HepG2 (cell line): Measurements from ENCODE around the gene ZNF207. TPM values are rescaled to one million over a fixed set of nuclear protein-coding genes. Genes with fewer than 3 reads are reported as not detected.
A peak's percentile ranks its signal among the peaks of the same experiment; 100 is the strongest.

Source experiments
- ARID5B ChIP-seq: IDR thresholded peaks from 2 replicates; pipeline ENCODE4 v1.4.0; 2020; ENCODE audit warnings: mild to moderate bottlenecking, missing genetic modification reagents
- BCL6 ChIP-seq: IDR thresholded peaks from 2 replicates; pipeline ENCODE4 v1.6.1; 2016; ENCODE audit warnings: missing genetic modification reagents, missing compliant biosample characterization
- EED ChIP-seq: sonication (generic); formaldehyde crosslinking; IDR thresholded peaks from 2 replicates; pipeline ENCODE4 v1.5.0; 2020; ENCODE audit warnings: mild to moderate bottlenecking, missing genetic modification reagents
- FOSL2 ChIP-seq: sonication (generic); formaldehyde crosslinking; IDR thresholded peaks from 2 replicates; pipeline ENCODE4 v1.4.0; 2020; ENCODE audit warnings: missing genetic modification reagents
- JDP2 ChIP-seq: sonication (generic); formaldehyde crosslinking; IDR thresholded peaks from 2 replicates; pipeline ENCODE4 v1.8.1; 2022; ENCODE audit warnings: missing genetic modification reagents, borderline replicate concordance
- MIER3 ChIP-seq: IDR thresholded peaks from 2 replicates; pipeline ENCODE4 v1.6.1; 2016; ENCODE audit warnings: missing compliant biosample characterization, borderline replicate concordance
- MIXL1 ChIP-seq: IDR thresholded peaks from 2 replicates; pipeline ENCODE4 v1.6.1; 2016
- MXD1 ChIP-seq: sonication (generic); formaldehyde crosslinking; IDR thresholded peaks from 2 replicates; pipeline ENCODE4 v1.4.0; 2020; ENCODE audit warnings: mild to moderate bottlenecking, missing genetic modification reagents
- NBN ChIP-seq: fragments of 450-650 bp; conservative IDR thresholded peaks from 2 replicates; pipeline ENCODE4 v1.6.1; 2017
- RXRA ChIP-seq: sonication (generic); formaldehyde crosslinking; IDR thresholded peaks from 2 replicates; pipeline ENCODE4 v1.5.1; 2020; ENCODE audit warnings: missing genetic modification reagents
- SP140L ChIP-seq: sonication (generic); formaldehyde crosslinking; IDR thresholded peaks from 2 replicates; pipeline ENCODE4 v1.4.0; 2020; ENCODE audit warnings: missing genetic modification reagents, borderline replicate concordance
- SYNCRIP ChIP-seq: fragments of 200-400 bp; formaldehyde crosslinking; IDR thresholded peaks from 2 replicates; pipeline ENCODE4 v1.6.1; 2018; ENCODE audit warnings: mild to moderate bottlenecking, low read depth, low read length; ENCODE audit not compliant: insufficient read depth
- TFDP2 ChIP-seq: sonication (generic); formaldehyde crosslinking; IDR thresholded peaks from 2 replicates; pipeline ENCODE4 v1.4.0; 2020; ENCODE audit warnings: missing genetic modification reagents
- THYN1 ChIP-seq: sonication (generic); formaldehyde crosslinking; IDR thresholded peaks from 2 replicates; pipeline ENCODE4 v1.8.1; 2023; ENCODE audit warnings: low read depth, mild to moderate bottlenecking, moderate library complexity, missing genetic modification reagents, borderline replicate concordance
- YEATS2 ChIP-seq: sonication (generic); formaldehyde crosslinking; IDR thresholded peaks from 2 replicates; pipeline ENCODE4 v1.4.0; 2020; ENCODE audit warnings: missing genetic modification reagents, borderline replicate concordance
- ZNF224 ChIP-seq: sonication (generic); formaldehyde crosslinking; IDR thresholded peaks from 2 replicates; pipeline ENCODE4 v1.5.0; 2020; ENCODE audit warnings: mild to moderate bottlenecking, missing genetic modification reagents
- ZNF292 ChIP-seq: sonication (generic); formaldehyde crosslinking; IDR thresholded peaks from 2 replicates; pipeline ENCODE4 v1.8.1; 2022; ENCODE audit warnings: mild to moderate bottlenecking, low read depth, missing genetic modification reagents, borderline replicate concordance
- ZNF382 ChIP-seq: sonication (generic); formaldehyde crosslinking; IDR thresholded peaks from 2 replicates; pipeline ENCODE4 v1.5.0; 2020; ENCODE audit warnings: missing genetic modification reagents, mild to moderate bottlenecking, borderline replicate concordance
- ZNF570 ChIP-seq: sonication (generic); formaldehyde crosslinking; IDR thresholded peaks from 2 replicates; pipeline ENCODE4 v1.4.0; 2020; ENCODE audit warnings: mild to moderate bottlenecking, missing genetic modification reagents, borderline replicate concordance
- ZNF746 ChIP-seq: sonication (generic); formaldehyde crosslinking; IDR thresholded peaks from 2 replicates; pipeline ENCODE4 v1.8.0; 2022; ENCODE audit warnings: mild to moderate bottlenecking, missing genetic modification reagents
- ZNF816 ChIP-seq: sonication (generic); formaldehyde crosslinking; IDR thresholded peaks from 2 replicates; pipeline ENCODE4 v1.8.0; 2022; ENCODE audit warnings: missing genetic modification reagents, mild to moderate bottlenecking, borderline replicate concordance
- polyA plus RNA-seq, 8 experiments: library from polyadenylated mRNA; depleted of rRNA in 3 of 8; stranded (reverse) in 7 of 8; unstranded in 1 of 8; fragments of >200 nt; fragmentation: Illumina TruSeq in 4 of 8; extraction: Trizol in 4 of 8; gene quantifications; 2 replicates each; pipeline versions ENCODE4 v1.2.1 to v1.2.3, GENCODE V29; 2011 to 2016; ENCODE audit warnings: low read depth in 4 of 8, missing spikeins in 1 of 8, mixed read lengths in 1 of 8; ENCODE audit not compliant: insufficient read depth in 1 of 8
- total RNA-seq, 5 experiments: library from RNA; depleted of rRNA; stranded (reverse); fragments of >200 nt; fragmentation: Illumina TruSeq; extraction: Trizol; gene quantifications; 2 replicates each; pipeline ENCODE4 v1.2.3, GENCODE V29; 2016; ENCODE audit warnings: low read depth in 1 of 5
- TF ChIP-seq, protein P1 (sequence below): sonication (generic); formaldehyde crosslinking; IDR thresholded peaks from 2 replicates; pipeline ENCODE4; 2020; ENCODE audit warnings: missing genetic modification reagents, mild to moderate bottlenecking, borderline replicate concordance

ZNF207 gene
- total and polyA plus RNA-seq, 2 of the 13 experiments (the other 11 are each of a cell fraction or from before 2014, with no cell fraction given) = 150 to 164 TPM

- peak; percentile 75; the same call in 1 of the 2 replicates for TF ChIP-seq ZNF224 (CRISPR knock-in tag)
- TF ChIP-seq BCL6 (CRISPR knock-in tag) = peak; percentile 71
- TF ChIP-seq RXRA (CRISPR knock-in tag) = peak; percentile 85
- TF ChIP-seq YEATS2 (CRISPR knock-in tag) = peak; percentile 95
- TF ChIP-seq ARID5B = peak; percentile 83
- TF ChIP-seq ZNF292 (CRISPR knock-in tag) = peak; percentile 95
- no peak for TF ChIP-seq THYN1 (CRISPR knock-in tag)
- TF ChIP-seq MXD1 (CRISPR knock-in tag) = peak; percentile 84; the same call in 1 of the 2 replicates
- TF ChIP-seq JDP2 (CRISPR knock-in tag) = no peak
- TF ChIP-seq ZNF816 (CRISPR knock-in tag) = peak; percentile 84; the same call in 1 of the 2 replicates
- TF ChIP-seq FOSL2 (CRISPR knock-in tag) = peak; percentile 69
- peak; percentile 81; the same call in 1 of the 2 replicates for TF ChIP-seq EED (CRISPR knock-in tag)
- no peak for TF ChIP-seq NBN
- peak; percentile 66; the same call in 1 of the 2 replicates for TF ChIP-seq MIER3 (CRISPR knock-in tag)
- TF ChIP-seq ZNF746 (CRISPR knock-in tag) = peak; percentile 43; the same call in 1 of the 2 replicates
- TF ChIP-seq ZNF382 = no peak
- TF ChIP-seq SP140L = peak; percentile 88; the same call in 1 of the 2 replicates
- peak; percentile 94 for TF ChIP-seq MIXL1 (CRISPR knock-in tag)
- no peak for TF ChIP-seq SYNCRIP
- TF ChIP-seq, protein P1, sequence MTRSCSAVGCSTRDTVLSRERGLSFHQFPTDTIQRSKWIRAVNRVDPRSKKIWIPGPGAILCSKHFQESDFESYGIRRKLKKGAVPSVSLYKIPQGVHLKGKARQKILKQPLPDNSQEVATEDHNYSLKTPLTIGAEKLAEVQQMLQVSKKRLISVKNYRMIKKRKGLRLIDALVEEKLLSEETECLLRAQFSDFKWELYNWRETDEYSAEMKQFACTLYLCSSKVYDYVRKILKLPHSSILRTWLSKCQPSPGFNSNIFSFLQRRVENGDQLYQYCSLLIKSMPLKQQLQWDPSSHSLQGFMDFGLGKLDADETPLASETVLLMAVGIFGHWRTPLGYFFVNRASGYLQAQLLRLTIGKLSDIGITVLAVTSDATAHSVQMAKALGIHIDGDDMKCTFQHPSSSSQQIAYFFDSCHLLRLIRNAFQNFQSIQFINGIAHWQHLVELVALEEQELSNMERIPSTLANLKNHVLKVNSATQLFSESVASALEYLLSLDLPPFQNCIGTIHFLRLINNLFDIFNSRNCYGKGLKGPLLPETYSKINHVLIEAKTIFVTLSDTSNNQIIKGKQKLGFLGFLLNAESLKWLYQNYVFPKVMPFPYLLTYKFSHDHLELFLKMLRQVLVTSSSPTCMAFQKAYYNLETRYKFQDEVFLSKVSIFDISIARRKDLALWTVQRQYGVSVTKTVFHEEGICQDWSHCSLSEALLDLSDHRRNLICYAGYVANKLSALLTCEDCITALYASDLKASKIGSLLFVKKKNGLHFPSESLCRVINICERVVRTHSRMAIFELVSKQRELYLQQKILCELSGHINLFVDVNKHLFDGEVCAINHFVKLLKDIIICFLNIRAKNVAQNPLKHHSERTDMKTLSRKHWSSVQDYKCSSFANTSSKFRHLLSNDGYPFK (CRISPR knock-in tag) = peak; percentile 72; the same call in 1 of the 2 replicates
- TF ChIP-seq TFDP2 (CRISPR knock-in tag) = peak; percentile 79
- TF ChIP-seq ZNF570 (CRISPR knock-in tag) = no peak
Measured at GRCh38 chr17:32341857-32342602, 7.9 kb upstream of the ZNF207 start, which contains the start of gene C17orf75 (continued).
